Activated CD4-positive, alpha-beta T cell treated with anti-CD3 and anti-CD28 coated beads for 4 hours (primary cell): ENCODE measurements around the gene LHFPL6.

Source experiments
- DNase-seq, 2 donors: peaks; one replicate each; pipeline ENCODE4 v3.0.0-alpha.2; 2020

Gene LHFPL6

GRCh38 chr13:39297023-39297422, 306.0 kb downstream of the LHFPL6 start:
- DNase-seq: no peak

GRCh38 chr13:39296193-39296592, 306.8 kb downstream of the LHFPL6 start:
- no peak for DNase-seq
